Prostate gland (tissue), 2 donors: ENCODE data around the gene ANGEL2. TPM values are rescaled to one million over a fixed set of nuclear protein-coding genes. Genes with fewer than 3 reads are reported as not detected.

Source experiments
- DNase-seq: peaks from one replicate; pipeline ENCODE4 v3.0.0-alpha.2; 2019; ENCODE audit warnings: low spot score
- H3K27ac ChIP-seq, 2 donors: fragments of 200-600 bp; sonication (generic); 2 replicates each; pipeline ENCODE4 v1.5.1; 2017 to 2019
- H3K27me3 ChIP-seq: fragments of 200-600 bp; sonication (generic); replicated peaks from 2 replicates; pipeline ENCODE4 v1.5.1; 2019; ENCODE audit not compliant: insufficient read depth
- H3K36me3 ChIP-seq, 2 donors: fragments of 200-600 bp; sonication (generic); 1 replicate in 1 of 2; 2 replicates in 1 of 2; pipeline versions ENCODE4 v1.5.1 to v1.8.1; 2017 to 2019
- H3K4me1 ChIP-seq: fragments of 200-600 bp; sonication (generic); replicated peaks from 2 replicates; pipeline ENCODE4 v1.5.1; 2019
- H3K4me3 ChIP-seq, 2 donors: fragments of 200-600 bp; sonication (generic); 2 replicates each; pipeline ENCODE4 v1.5.1; 2017 to 2019
- H3K9me3 ChIP-seq: fragments of 200-600 bp; sonication (generic); 2 replicates; pipeline ENCODE4 v1.5.1; 2017
- CTCF ChIP-seq, 4 experiments: fragments of 200-600 bp in 2 of 4; fragments of 450-650 bp in 2 of 4; sonication (generic) in 2 of 4; IDR thresholded peaks; 1 replicate in 3 of 4; 2 replicates in 1 of 4; pipeline ENCODE4 v1.5.1; 2016 to 2019; ENCODE audit warnings: antibody characterized with exemption in 4 of 4, mild to moderate bottlenecking in 2 of 4, moderate library complexity in 2 of 4
- POLR2A ChIP-seq: fragments of 450-650 bp; IDR thresholded peaks from one replicate; pipeline ENCODE4 v1.6.1; 2016; ENCODE audit warnings: antibody characterized with exemption, mild to moderate bottlenecking
- POLR2AphosphoS5 ChIP-seq: sonication (generic); formaldehyde crosslinking; IDR thresholded peaks from one replicate; pipeline ENCODE4 v1.6.1; 2017; ENCODE audit warnings: antibody characterized with exemption
- WGBS: methylation state at CpG from one replicate; pipeline ENCODE4 v1.1.5; 2018; 5-methylcytosine and 5-hydroxymethylcytosine counted together
- intact Hi-C: fragments of 100-400 bp; cut with DNase I; formaldehyde crosslinking; loops from one replicate; pipeline ENCODE4 v1.14.2; 2022
- total RNA-seq, 2 donors: library from RNA; depleted of rRNA; stranded (reverse); fragments of >200 nt; gene quantifications; one replicate each; pipeline ENCODE4 v1.1.0, GENCODE V29; 2016

ANGEL2 gene
- total RNA-seq, 2 donors from 2014 or later, result 54.0 to 57.3 TPM

- DNase-seq, result no peak
- Histone ChIP-seq H3K27ac (no peak overlapping the region), H3K9me3 (no peaks in the 10 kb centered on the region), H3K4me1 (peaks cover 10% of the 10 kb centered on the region), H3K4me3 (no peak overlapping the region), H3K36me3 (no peaks in the 10 kb centered on the region), H3K27me3 (no peaks in the 10 kb centered on the region)
- intact Hi-C loops, result no loop called here
- TF ChIP-seq POLR2AphosphoS5 (no peak), CTCF (IDR thresholded peaks at IDR 0.05) (no peak), POLR2A (no peak)
- 91% methylated on average over 9 of the region's 9 CpGs for WGBS
These were observed 39.1 kb downstream of the ANGEL2 start for GRCh38 chr1:212976586-212976985.

- no peaks in the 10 kb centered on the region for H3K9me3 ChIP-seq
- 81% methylated on average over 10 of the region's 10 CpGs for WGBS
- H3K27ac ChIP-seq, result no peak overlapping the region
- DNase-seq, result no peak
- no peaks in the 10 kb centered on the region for H3K36me3 ChIP-seq
- no peak overlapping the region for H3K4me3 ChIP-seq
- TF ChIP-seq POLR2AphosphoS5 (no peak), CTCF (IDR thresholded peaks at IDR 0.05) (no peak), POLR2A (no peak)
- no peaks in the 10 kb centered on the region for H3K4me1 ChIP-seq
- intact Hi-C loops, result no loop called here
- H3K27me3 ChIP-seq, result no peaks in the 10 kb centered on the region
These were observed 40.4 kb downstream of the ANGEL2 start for GRCh38 chr1:212975111-212975918.

GRCh38 chr1:212974711-212975110, 41.0 kb downstream of the ANGEL2 start:
- Histone ChIP-seq H3K4me3 (no peak overlapping the region), H3K27ac (no peak overlapping the region), H3K9me3 (no peaks in the 10 kb centered on the region), H3K27me3 (no peaks in the 10 kb centered on the region), H3K4me1 (no peaks in the 10 kb centered on the region), H3K36me3 (no peaks in the 10 kb centered on the region)
- DNase-seq, result no peak
- intact Hi-C loops, result no loop called here
- TF ChIP-seq POLR2AphosphoS5 (no peak), CTCF (IDR thresholded peaks at IDR 0.05) (no peak), POLR2A (no peak)
- 71% methylated on average over 6 of the region's 6 CpGs for WGBS

- Histone ChIP-seq H3K27me3 (no peaks in the 10 kb centered on the region), H3K27ac (no peak overlapping the region), H3K4me3 (no peak overlapping the region), H3K9me3 (no peaks in the 10 kb centered on the region), H3K36me3 (no peaks in the 10 kb centered on the region), H3K4me1 (no peaks in the 10 kb centered on the region)
- intact Hi-C loops, result no loop called here
- WGBS, result 90% methylated on average over 8 of the region's 8 CpGs
- DNase-seq, result no peak
- TF ChIP-seq POLR2A (no peak), POLR2AphosphoS5 (no peak), CTCF (IDR thresholded peaks at IDR 0.05) (no peak)
These were observed 41.8 kb downstream of the ANGEL2 start for GRCh38 chr1:212973899-212974298.

- no peaks in the 10 kb centered on the region for H3K9me3 ChIP-seq
- no peak overlapping the region for H3K4me3 ChIP-seq
- no peaks in the 10 kb centered on the region for H3K4me1 ChIP-seq
- H3K36me3 ChIP-seq, result no peaks in the 10 kb centered on the region
- no peak for DNase-seq
- no peak overlapping the region for H3K27ac ChIP-seq
- no peaks in the 10 kb centered on the region for H3K27me3 ChIP-seq
- TF ChIP-seq CTCF (IDR thresholded peaks at IDR 0.05) (no peak), POLR2AphosphoS5 (no peak), POLR2A (no peak)
- WGBS, result 87% methylated on average over 4 of the region's 4 CpGs
- intact Hi-C loops, result no loop called here
These were observed 42.2 kb downstream of the ANGEL2 start for GRCh38 chr1:212973426-212973825.
